22Rv1 (cell line): ENCODE data around the gene IL22RA2.

Experiments used
- H3K27ac ChIP-seq: fragments of 450-650 bp; 2 replicates; pipeline ENCODE4 v1.5.1; 2017
- CTCF ChIP-seq: fragments of 450-650 bp; IDR thresholded peaks from 2 replicates; pipeline ENCODE4 v1.5.1; 2017; ENCODE audit warnings: mild to moderate bottlenecking
- ZFX ChIP-seq: fragments of 450-650 bp; IDR thresholded peaks from 2 replicates; pipeline ENCODE4 v1.6.1; 2017; ENCODE audit warnings: antibody characterized with exemption, borderline replicate concordance

IL22RA2 gene

DNA sequence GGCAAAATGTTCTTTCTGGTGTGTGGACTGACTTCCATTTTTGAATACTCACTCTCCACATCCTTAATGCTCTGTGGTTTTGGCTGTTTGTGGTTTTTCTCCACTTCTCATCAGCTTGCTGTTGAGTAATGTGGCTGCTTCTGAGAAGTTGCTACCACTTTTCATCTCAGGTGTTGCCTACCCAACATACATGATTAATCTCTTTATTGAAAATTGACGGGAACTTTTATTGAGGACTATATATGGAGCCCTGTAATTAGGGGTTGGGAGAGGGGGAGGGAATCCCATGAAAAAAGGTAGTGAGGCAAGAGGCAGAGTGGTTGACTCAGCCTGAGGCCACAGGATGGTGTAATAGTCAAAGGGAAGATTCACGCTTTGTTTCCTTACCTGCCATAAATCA is 17.6 kb downstream of the IL22RA2 start:
- H3K27ac ChIP-seq = no peak overlapping the region
- TF ChIP-seq CTCF = no peak
- TF ChIP-seq ZFX = no peak

- no peak overlapping the region for H3K27ac ChIP-seq
- no peak for TF ChIP-seq ZFX
- TF ChIP-seq CTCF = no peak
These were observed 23.4 kb downstream of the IL22RA2 start for GRCh38 chr6:137150072-137150471.

- H3K27ac ChIP-seq = no peak overlapping the region
- TF ChIP-seq ZFX (no peak), CTCF (no peak)
These were observed 24.4 kb downstream of the IL22RA2 start for GRCh38 chr6:137149035-137149393.

- TF ChIP-seq ZFX = no peak
- no peak for TF ChIP-seq CTCF
- no peak overlapping the region for H3K27ac ChIP-seq
These were observed 25.0 kb downstream of the IL22RA2 start for GRCh38 chr6:137148306-137149034.

GRCh38 chr6:137147195-137147594 is 26.2 kb downstream of the IL22RA2 start:
- H3K27ac ChIP-seq = no peak overlapping the region
- no peak for TF ChIP-seq ZFX
- TF ChIP-seq CTCF = no peak

GRCh38 chr6:137146206-137146605 is 27.2 kb downstream of the IL22RA2 start:
- no peak for TF ChIP-seq ZFX
- no peak for TF ChIP-seq CTCF

DNA sequence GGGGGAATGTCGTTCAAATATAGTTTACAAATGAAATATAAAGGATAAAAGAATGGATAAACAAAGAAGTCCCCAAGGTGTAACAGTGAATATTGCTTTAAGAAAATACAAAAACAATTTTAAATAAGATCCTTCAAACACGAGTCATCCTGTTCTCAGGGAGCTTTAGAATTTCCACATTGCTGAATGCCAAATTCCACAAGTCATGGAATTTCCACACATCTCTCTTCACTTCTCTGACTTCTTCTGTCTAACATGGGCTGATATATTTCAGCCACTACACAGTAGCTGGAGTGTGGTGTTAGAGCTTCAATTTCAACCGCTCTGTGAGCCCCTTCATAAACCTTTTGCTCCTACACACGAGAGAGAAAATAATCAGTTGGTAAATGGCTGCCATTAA is 28.0 kb downstream of the IL22RA2 start:
- no peak overlapping the region for H3K27ac ChIP-seq
- TF ChIP-seq ZFX = no peak
- TF ChIP-seq CTCF = no peak

More at GRCh38 chr6:137146206-137146605, 27.2 kb downstream of the IL22RA2 start:
- H3K27ac ChIP-seq = no peak overlapping the region
